GM12892 (cell line): ENCODE results near the gene ANXA6.

ENCODE experiments used
- POLR2A ChIP-seq: IDR thresholded peaks from 2 replicates; pipeline ENCODE4 v1.6.1; 2011; ENCODE audit warnings: low read depth, low read length, control low read depth
- POLR2AphosphoS5 ChIP-seq: IDR thresholded peaks from 2 replicates; pipeline ENCODE4 v1.6.1; 2011; ENCODE audit warnings: low read depth, low read length, control low read depth
- TAF1 ChIP-seq: IDR thresholded peaks from 2 replicates; pipeline ENCODE4 v1.6.1; 2011; ENCODE audit warnings: low read depth, mild to moderate bottlenecking, control low read depth, low read length, borderline replicate concordance

- TF ChIP-seq POLR2AphosphoS5 (no peak), POLR2A (0 out of 2 replicates have a peak, but pooled peaks have one; percentile 15), TAF1 (no peak)
These were observed 94.2 kb downstream of the ANXA6 start for GRCh38 chr5:151063142-151063989.
